Measurements from ENCODE around the gene CLPSL1.

CLPSL1 gene

DNA sequence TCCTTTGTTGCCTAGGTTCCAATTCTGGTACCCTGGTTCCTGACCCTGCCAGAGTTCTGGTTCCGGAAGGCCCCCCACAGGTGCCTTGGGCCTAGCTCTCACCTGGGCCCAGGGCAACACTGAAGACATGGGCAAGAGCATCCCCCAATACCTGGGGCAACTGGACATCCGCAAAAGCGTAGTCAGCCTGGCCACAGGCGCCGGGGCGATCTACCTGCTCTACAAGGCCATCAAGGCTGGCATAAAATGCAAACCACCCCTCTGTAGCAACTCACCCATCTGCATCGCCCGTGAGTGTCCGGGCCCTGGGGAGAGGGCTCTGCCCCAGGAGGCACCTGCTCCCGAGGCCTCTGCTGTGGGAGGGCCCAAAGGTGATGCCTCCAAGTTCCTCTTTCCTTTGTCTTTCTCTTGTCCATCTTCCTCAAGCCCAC lies 43.8 kb upstream of the CLPSL1 start, which contains the start of gene ARMC12:
ARMC12 (plus strand) TSS at position 51 of the 431 bp plus-strand sequence; CDS start at position 128, 77 bp downstream.
- DNase-seq (ENCODE audit: low read depth) = no peak
- H3K4me3 ChIP-seq (replicated peaks; ENCODE audit: low read depth, low read length) = no peak within 1 kb of the TSS
- TF ChIP-seq, protein P1, sequence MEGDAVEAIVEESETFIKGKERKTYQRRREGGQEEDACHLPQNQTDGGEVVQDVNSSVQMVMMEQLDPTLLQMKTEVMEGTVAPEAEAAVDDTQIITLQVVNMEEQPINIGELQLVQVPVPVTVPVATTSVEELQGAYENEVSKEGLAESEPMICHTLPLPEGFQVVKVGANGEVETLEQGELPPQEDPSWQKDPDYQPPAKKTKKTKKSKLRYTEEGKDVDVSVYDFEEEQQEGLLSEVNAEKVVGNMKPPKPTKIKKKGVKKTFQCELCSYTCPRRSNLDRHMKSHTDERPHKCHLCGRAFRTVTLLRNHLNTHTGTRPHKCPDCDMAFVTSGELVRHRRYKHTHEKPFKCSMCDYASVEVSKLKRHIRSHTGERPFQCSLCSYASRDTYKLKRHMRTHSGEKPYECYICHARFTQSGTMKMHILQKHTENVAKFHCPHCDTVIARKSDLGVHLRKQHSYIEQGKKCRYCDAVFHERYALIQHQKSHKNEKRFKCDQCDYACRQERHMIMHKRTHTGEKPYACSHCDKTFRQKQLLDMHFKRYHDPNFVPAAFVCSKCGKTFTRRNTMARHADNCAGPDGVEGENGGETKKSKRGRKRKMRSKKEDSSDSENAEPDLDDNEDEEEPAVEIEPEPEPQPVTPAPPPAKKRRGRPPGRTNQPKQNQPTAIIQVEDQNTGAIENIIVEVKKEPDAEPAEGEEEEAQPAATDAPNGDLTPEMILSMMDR (IDR thresholded peaks at IDR 0.05; ENCODE audit: low read length, missing control alignments) = no peak

DNA sequence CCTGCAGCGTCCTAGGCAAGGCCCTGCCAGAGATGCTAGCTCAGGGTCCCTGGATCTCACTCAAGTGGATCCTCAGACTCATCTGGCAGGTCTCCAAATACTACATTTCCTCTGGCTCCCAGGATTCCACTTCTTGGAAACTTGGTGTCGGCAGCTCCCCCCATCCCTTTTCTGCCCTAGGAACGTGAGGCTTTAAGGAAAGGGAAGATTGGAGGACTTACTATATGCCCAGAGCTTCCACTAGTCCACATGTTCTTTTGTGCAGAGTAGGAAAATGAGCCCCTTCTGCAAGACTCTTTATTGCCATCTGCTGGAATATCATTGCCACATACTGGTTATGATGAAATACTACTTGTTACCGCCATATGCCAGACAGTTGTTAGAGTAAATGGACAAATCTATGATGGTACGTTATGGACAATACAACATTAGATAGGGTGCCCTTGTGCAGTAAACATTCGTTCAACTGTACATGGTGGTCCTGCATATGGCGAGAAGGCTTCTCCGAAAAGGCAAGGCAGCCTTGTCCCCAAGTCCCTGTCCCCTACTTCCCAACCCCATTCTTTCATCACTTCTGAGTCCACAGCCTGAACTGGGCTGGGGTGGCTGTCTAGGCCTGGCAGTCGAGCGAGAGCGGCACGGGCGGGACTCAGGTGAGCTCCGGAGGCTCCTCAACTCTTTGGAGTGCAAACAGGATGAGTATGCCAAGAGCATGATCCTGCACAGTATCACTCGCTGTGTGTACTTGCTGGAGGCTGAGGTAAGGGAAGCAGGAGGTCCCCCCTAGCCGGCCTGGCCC lies 43.2 kb upstream of the CLPSL1 start:
- H3K4me3 ChIP-seq (replicated peaks; ENCODE audit: low read depth, low read length) = no peak overlapping the region
- DNase-seq (ENCODE audit: low read depth) = peak; percentile 93

DNA sequence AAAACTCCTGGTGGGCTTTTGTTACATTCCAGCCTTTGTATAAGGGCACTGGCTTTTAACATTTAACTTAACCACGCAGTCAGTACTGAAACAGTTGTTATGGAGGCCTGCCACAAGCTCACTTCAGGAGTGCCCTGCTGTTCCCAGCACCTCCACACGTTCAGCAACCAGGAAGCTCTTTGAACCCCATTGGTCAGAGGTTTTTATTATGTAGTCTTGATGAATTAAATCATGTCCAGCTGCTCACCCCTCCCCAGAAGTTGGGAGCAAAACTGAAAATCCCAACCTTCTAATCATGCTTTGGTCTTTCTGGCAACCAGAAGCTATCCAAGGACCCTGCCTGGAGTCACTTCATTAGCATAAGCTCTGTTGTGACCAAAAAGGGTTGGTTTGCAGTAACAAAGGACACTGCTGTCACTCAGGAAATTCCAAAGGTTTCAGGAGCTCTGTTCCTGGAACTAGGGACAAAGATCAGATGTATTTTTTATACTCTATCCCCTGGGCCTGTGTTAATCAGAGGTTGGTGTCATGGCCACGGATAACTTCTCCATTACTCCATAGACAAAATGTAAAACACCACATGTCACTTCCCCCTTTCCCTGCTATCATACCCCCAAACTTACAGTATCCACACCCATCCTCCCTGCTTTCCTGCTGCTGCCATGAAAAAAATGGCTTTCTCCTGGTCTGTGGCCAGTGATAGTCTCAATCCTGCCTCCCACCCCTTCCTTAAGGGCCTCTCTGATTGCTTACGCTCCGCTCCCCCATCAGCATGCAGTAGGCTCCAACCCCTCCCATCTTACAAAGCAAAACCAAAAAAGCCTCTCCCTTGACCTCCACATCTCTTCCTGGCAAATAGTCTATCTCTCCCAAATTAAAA lies 40.9 kb upstream of the CLPSL1 start:
- DNase-seq (ENCODE audit: low read depth) = no peak
- TF ChIP-seq, protein P1 (IDR thresholded peaks at IDR 0.05; ENCODE audit: low read length, missing control alignments) = no peak
- no peak overlapping the region for H3K4me3 ChIP-seq (replicated peaks; ENCODE audit: low read depth, low read length)

More for the DNA sequence above, 43.2 kb upstream of the CLPSL1 start:
- TF ChIP-seq, protein P1 (IDR thresholded peaks at IDR 0.05; ENCODE audit: low read length, missing control alignments) = peak; percentile 89

DNA sequence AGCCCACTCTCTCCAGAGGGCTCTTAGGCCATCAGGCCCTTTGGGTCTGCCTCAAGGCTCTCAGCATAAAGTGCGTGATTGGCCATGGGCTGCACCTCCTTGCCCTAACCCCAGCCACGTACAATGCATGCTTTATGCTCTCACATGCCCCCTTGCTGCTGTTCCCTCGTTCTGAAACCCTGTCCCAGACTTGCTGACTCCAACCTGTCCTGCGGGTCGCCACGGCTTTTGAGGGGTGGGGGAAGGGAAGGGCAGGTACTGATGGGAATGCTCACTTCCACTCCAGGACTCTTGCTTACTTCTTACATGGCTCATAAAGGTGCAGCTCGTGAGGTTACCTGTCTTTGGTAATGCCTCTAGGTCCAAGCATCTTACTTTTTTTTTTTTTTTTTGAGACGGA lies 38.0 kb upstream of the CLPSL1 start:
- TF ChIP-seq, protein P1 (IDR thresholded peaks at IDR 0.05; ENCODE audit: low read length, missing control alignments) = no peak
- no peak overlapping the region for H3K4me3 ChIP-seq (replicated peaks; ENCODE audit: low read depth, low read length)
- no peak for DNase-seq (ENCODE audit: low read depth)

DNA sequence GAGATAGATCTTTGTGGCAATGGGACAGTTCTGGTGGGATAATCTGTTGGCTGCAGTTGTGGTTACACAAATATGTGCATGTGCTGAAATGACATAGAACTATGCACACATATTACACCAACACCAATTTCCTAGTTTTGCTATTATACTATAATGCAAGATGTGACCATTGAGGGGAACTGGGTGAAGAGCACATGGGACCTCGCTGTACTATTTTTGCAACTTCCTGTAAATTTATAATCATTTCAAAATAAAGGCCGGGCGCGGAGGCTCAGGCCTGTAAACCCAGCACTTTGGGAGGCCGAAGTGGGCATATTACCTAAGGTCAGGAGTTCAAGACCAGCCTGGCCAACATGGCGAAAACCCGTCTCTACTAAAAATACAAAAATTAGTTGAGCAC lies 35.3 kb upstream of the CLPSL1 start:
- no peak for DNase-seq (ENCODE audit: low read depth)
- H3K4me3 ChIP-seq (replicated peaks; ENCODE audit: low read depth, low read length) = no peak overlapping the region
- TF ChIP-seq, protein P1 (IDR thresholded peaks at IDR 0.05; ENCODE audit: low read length, missing control alignments) = no peak

DNA sequence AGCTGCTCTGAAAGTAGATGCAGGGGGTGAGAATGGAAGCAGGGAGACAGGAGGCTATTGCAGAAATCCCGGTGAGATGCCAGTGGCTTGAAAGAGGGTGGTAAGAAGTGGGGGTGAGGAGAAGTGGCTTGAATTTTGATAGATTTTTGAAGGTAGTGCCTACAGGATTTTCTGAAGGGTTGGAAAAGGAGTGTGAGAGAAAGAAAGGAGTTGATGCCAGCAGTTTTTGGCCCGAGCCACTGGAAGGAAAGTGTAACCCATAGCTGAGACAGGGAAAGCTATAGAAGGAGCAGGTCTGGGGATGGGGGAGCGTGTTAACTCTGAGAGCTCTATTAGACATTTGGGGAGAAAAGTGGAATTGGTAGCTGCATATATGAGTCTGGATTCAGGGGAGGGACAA lies 34.3 kb upstream of the CLPSL1 start:
- no peak overlapping the region for H3K4me3 ChIP-seq (replicated peaks; ENCODE audit: low read depth, low read length)
- TF ChIP-seq, protein P1 (IDR thresholded peaks at IDR 0.05; ENCODE audit: low read length, missing control alignments) = no peak
- DNase-seq (ENCODE audit: low read depth) = no peak
